ENCODE data around the gene TPST2. TPM values are rescaled to one million over a fixed set of nuclear protein-coding genes. Genes with fewer than 3 reads are reported as not detected.

The TPST2 gene
- total and polyA plus RNA-seq, 9 of the 15 experiments (the other 6 are each of a cell fraction or from before 2014, with no cell fraction given) = 14.2 to 123 (median 60.1) TPM

DNA sequence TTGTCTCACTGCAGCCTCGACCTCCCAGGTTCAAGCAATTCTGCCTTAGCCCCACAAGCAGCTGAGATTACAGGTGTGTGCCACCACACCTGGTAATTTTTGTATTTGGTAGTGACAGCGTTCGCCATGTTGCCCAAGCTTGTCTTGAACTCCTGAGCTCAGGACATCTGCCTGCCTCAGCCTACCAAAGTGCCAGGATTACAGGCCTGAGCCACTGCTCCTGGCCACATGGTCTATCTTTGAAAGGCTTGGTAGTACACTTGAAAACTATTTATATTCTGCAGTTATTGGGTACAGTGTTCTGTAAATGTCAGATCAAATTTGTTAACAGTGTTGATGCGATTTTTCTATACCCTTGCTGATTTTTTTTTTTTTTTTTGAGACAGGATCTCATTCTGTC is 41.4 kb upstream of the TPST2 start (continued):
- TF ChIP-seq GTF2A2 (tag; IDR thresholded peaks at IDR 0.05) (no peak), L3MBTL2 (IDR thresholded peaks at IDR 0.05) (peak; percentile 68), CHD4 (IDR thresholded peaks at IDR 0.05; ENCODE audit: insufficient read depth, insufficient replicate concordance, low read depth, low read length, poor library complexity, severe bottlenecking) (no peak), MXI1 (IDR thresholded peaks at IDR 0.05; ENCODE audit: low read depth, low read length) (no peak), ZNF217 (CRISPR knock-in tag; IDR thresholded peaks at IDR 0.05) (no peak), YBX1 (IDR thresholded peaks at IDR 0.05) (no peak), EHMT2 (IDR thresholded peaks at IDR 0.05) (no peak), PHF20 (IDR thresholded peaks at IDR 0.05; ENCODE audit: partially characterized antibody) (no peak), ETV6 (IDR thresholded peaks at IDR 0.05; ENCODE audit: borderline replicate concordance in 1 of 2, low read depth in 2 of 2, low read length in 1 of 2) (no peak), ETV6 (CRISPR knock-in tag; IDR thresholded peaks at IDR 0.05; ENCODE audit: borderline replicate concordance) (no peak), DMBX1 (CRISPR knock-in tag; IDR thresholded peaks at IDR 0.05; ENCODE audit: borderline replicate concordance) (peak; percentile 81; the same call in 1 of the 2 replicates), CREB3 (tag; conservative IDR thresholded peaks at IDR 0.05; ENCODE audit: low read depth) (peak; percentile 44; the same call in 1 of the 2 replicates)
- TF ChIP-seq, protein P1, sequence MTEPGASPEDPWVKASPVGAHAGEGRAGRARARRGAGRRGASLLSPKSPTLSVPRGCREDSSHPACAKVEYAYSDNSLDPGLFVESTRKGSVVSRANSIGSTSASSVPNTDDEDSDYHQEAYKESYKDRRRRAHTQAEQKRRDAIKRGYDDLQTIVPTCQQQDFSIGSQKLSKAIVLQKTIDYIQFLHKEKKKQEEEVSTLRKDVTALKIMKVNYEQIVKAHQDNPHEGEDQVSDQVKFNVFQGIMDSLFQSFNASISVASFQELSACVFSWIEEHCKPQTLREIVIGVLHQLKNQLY (CRISPR knock-in tag; conservative IDR thresholded peaks at IDR 0.05) = no peak
- TF ChIP-seq, protein P2, sequence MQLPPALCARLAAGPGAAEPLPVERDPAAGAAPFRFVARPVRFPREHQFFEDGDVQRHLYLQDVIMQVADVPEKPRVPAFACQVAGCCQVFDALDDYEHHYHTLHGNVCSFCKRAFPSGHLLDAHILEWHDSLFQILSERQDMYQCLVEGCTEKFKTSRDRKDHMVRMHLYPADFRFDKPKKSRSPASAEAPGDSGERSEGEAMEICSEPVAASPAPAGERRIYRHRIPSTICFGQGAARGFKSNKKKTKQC (CRISPR knock-in tag; IDR thresholded peaks at IDR 0.05) = no peak
